ENCODE results near the gene RPRD2.
A peak's percentile ranks its signal among the peaks of the same experiment; 100 is the strongest.

RPRD2 gene

GRCh38 chr1:150514913-150515327, 151.0 kb downstream of the RPRD2 start:
- no peak for DNase-seq (ENCODE audit: low spot score)

GRCh38 chr1:150515328-150516049, 151.5 kb downstream of the RPRD2 start, which contains the start of gene FALEC:
Gene FALEC (plus strand): TSS chr1:150515752.
- peak; percentile 98 for DNase-seq (ENCODE audit: low spot score)

GRCh38 chr1:150516050-150516591, 152.2 kb downstream of the RPRD2 start:
- DNase-seq (ENCODE audit: low spot score) = no peak

- no peak for DNase-seq (ENCODE audit: low spot score)
Measured at GRCh38 chr1:150516616-150517015, 152.7 kb downstream of the RPRD2 start.

GRCh38 chr1:150521196-150521968, 157.4 kb downstream of the RPRD2 start:
- DNase-seq (ENCODE audit: low spot score) = no peak

GRCh38 chr1:150525348-150525747, 161.4 kb downstream of the RPRD2 start:
- DNase-seq (ENCODE audit: low spot score) = no peak
